ENCODE data around the gene MAD1L1.
"Not testable (repeated sequence)": the region's sequence is repeated elsewhere in the genome, so short reads cannot be mapped to it uniquely, and the experiment has no call there.

Gene MAD1L1

GRCh38 chr7:1884583-1885350 lies 348.0 kb downstream of the MAD1L1 start:
- no peak for DNase-seq

DNA sequence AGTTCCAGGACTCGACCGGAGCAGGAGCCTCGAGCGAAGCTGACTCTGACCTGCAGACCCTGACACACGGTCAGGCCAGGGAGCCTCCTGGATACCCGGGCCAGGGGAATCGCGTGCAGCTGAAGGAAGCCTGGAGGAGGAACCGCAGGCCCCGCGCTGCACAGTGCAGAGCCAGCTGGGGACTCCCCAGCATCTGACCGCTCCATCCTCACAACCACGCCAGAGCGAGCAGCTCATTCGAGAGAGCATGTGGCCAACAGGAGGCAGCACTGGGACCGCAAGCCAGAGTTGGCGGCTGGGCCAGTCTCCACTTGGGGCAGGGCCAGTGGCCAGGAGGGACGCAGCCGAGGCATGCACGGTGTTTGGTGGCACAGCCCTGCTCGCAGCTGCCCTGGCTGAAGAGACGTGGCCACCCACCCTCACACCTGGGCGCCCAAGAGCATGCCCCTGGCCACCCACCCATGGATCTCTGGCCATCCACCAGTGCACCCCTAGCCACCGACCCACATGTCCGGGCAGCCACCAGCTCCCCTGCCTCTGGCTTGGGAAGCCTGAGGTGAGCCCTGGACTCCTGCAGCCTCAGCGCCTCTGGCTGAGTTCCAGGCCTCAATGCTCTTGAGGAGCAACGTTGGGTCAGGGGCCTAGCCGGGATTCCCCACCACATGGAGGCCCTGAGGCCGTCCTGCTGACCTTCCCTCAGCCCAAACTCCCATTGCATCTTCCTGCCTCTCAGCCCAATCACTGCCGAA lies 348.7 kb downstream of the MAD1L1 start:
- DNase-seq, result no peak

GRCh38 chr7:1883031-1883761 lies 349.5 kb downstream of the MAD1L1 start:
- DNase-seq, result no peak

GRCh38 chr7:1882451-1882850 lies 350.3 kb downstream of the MAD1L1 start:
- DNase-seq, result no peak

- no peak for DNase-seq
Observed at GRCh38 chr7:1881946-1882345, 350.8 kb downstream of the MAD1L1 start.

- not testable (repeated sequence) for DNase-seq
Observed at GRCh38 chr7:1876641-1877040, 356.1 kb downstream of the MAD1L1 start.

- DNase-seq, result peak; percentile 6
Observed at GRCh38 chr7:1875392-1876199, 357.1 kb downstream of the MAD1L1 start.

DNA sequence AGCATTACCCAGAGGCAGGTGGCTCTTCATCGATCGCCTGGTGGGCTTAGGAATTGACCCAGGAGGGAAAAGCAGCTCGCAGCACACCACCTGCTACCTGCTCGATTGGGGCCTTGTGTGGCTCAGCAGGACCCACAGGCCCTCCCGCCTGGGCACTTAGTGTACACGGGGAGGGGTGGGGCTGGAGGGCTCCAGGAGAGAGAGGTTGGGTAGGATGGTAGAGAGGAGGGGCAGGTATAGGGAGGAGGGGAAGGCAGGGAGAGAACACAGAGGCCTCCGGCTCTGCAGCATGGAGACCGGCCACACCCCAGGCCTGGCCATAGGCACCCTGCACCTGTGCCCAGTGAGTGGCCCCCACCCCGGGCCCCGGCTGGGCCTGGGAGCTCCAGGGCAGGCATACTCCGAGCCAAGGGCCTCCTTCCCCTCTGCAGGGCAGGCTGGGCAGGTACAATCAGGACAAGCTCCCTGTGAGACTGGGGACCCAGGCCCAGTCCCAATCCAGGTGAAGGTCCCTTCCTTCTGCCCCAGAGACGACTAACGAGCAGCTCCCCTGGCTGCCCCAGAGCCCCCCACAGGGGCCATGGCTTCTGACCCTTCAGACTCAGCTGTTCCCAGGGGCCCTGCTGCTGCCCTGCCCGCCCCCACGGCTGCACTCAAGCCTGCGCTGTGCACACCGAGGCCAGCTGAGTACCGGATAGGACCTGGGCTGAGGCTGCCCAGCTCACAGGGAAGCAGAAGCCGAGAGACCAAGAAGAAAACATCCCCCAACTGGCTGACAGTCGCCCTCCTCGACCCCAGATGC lies 358.0 kb downstream of the MAD1L1 start:
- not testable (repeated sequence) for DNase-seq

DNA sequence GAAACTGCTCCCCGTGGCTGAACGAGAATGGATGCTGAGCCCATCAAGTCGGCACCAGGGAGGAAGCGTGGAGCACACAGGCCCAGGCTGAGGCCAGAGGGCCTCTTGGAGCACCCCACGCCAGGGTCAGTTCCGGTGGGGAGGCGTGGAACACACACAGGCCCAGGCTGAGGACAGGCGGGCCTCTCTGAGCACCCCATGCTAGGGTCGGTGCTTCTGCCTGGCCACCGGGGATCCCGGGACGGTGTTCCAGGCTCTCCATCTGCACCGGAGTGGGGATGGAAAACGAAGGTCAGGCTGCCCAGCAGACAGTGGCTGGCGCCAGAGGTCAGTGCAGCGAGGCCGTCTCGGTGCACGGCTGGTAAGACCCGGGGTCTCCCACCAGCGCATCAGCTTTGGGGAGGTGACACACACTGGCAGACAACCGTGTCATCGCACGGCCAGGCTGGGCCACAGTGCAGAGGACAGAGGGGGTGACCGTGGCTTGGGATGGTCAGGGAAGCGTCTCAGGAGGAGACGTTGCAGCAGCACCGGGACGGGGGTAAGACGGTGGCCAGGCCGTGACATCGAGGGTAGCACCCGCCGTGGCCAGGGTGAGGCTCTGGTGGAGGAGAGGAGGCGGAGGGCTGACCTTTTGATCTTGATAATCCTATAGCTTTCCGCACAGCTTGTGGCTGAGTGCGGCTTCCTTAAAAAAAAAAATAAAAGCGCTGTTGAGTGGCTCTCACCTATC lies 358.7 kb downstream of the MAD1L1 start:
- no peak for DNase-seq

- no peak for DNase-seq
Observed at GRCh38 chr7:1873421-1873820, 359.3 kb downstream of the MAD1L1 start.

- no peak for DNase-seq
Observed at GRCh38 chr7:1873070-1873405, 359.7 kb downstream of the MAD1L1 start.

DNA sequence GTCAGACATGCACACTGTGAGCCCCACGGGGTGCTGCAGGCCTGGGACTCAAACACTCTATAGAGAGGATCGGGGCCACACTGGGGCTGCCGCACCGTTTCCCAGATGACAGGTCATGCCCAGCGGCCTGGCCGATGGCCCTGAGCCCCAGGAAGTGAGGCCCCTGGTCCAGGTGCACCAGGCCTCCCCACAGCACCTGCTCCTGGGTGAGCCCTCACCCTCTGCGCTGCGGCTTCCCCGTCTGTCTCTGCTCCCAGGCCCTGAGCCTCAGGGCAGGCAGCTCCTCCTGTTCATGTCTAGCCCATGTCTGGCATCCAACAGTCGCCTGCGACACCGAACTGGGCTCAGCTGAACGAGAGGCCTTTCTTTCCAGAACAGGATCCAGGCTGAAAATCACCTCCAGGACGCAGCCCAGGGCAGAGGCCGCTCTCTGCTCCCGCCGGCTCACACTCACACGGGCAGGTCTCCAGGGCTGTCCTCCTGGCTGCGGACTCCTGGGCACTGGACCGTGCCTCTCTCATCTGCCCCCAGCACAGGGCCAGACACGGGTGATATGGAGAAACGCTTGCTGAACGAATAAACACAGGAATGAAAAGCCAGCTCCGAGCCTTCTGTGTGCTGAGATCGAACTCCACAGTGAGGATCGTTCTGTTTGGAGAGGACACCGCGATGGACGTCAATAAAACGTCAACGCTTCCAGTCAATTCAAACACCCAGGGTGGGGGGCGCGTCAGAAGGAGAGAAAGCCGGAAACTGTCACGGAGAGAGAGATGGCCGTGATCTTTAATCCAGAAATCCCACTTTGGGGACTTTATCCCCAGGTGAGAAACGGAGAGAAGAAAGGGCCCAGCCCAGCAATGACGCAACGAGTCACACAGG lies 360.3 kb downstream of the MAD1L1 start:
- DNase-seq, result no peak

- DNase-seq, result no peak
Observed at GRCh38 chr7:1869452-1870130, 363.2 kb downstream of the MAD1L1 start.

DNA sequence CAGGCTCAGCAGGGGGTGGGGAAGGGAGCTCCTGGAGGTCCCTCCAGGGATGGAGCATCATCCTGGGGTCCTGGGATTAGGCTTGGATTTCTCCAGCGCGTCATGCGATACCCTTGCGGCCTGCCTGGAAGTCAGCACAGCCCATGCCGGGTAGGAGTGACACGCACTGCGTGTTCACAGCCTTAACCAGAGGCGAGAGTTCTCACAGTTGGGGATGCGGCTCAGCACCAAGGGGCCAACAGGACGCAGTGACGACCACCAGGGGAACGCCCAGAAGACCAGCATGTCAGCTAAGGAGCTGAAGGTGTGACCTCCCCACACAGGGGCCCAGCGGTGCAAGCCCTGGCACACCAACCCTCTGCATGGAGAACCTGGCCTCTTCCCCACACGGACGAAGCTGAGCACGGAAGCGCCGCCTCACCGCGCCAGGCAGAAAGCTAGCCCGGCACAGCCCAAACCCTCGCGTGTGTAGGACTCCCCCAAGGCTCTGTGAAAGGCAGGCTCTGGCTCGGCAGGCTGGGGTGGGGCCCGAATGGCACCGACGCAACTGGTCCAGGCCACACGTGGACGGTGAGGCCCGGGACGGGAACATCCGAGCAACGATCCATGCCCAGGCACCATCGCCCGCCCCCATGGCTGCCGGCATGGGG lies 364.1 kb downstream of the MAD1L1 start:
- no peak for DNase-seq

DNA sequence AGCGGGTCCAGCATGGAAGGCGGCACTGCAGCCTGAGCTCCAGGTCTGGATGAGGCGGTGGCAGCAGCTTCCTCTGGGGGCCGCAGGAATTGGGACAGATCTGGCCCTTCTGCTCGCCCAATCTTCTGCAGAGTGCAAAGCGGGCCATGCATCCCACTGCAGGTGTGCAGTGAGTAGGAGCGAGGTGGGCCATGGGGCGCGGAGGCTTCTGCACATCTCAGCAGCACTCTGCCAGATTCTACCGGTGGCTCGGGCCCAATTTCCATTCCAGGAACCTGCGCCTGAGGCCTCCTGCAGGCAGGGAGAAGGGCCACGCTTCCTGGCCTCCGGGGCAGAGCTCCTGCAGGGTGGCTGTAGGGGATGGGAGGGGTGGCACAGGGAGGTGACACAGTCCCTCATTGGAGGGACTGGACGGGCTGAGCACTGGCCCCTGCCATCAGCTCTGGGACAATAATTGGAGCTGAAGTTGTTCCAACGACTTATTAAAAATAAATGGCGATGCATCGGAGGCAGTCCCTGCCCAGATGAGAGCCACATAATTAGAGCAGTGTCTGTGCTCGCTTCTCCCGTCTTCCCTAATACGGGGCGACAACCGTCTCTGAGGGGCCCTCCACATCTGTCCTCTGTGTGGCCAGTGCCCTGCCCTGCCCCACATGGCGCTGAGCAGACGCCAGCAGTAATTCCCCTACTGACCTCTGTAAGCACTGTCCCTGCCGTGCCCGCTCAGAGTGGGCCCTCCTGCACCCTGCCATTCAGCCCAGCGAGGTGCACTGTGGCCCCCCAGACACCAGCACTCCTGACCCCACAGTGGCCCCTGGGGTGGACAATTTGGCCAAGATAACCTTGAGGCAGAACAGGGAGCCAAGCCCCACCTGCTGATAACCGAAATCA lies 365.1 kb downstream of the MAD1L1 start:
- DNase-seq, result no peak

GRCh38 chr7:1866601-1867000 lies 366.1 kb downstream of the MAD1L1 start:
- no peak for DNase-seq

- DNase-seq, result no peak
Observed at GRCh38 chr7:1865571-1866255, 367.0 kb downstream of the MAD1L1 start.
